ENCODE measurements around the gene RNF121.

Gene RNF121

GRCh38 chr11:71991494-71991893 is 62.6 kb downstream of the RNF121 start:
- DNase-seq: no peak

GRCh38 chr11:71992136-71992730 is 63.4 kb downstream of the RNF121 start:
- DNase-seq: no peak

- no peak for DNase-seq
These were observed 65.9 kb downstream of the RNF121 start for GRCh38 chr11:71994786-71995185.

- no peak for DNase-seq
These were observed 67.0 kb downstream of the RNF121 start for GRCh38 chr11:71995726-71996291.

GRCh38 chr11:71996517-71996916 is 67.7 kb downstream of the RNF121 start:
- DNase-seq: no peak

- no peak for DNase-seq
These were observed 68.1 kb downstream of the RNF121 start for GRCh38 chr11:71996946-71997345.

- DNase-seq: no peak
These were observed 68.7 kb downstream of the RNF121 start for GRCh38 chr11:71997594-71997993.

GRCh38 chr11:71998061-71998460 is 69.2 kb downstream of the RNF121 start:
- DNase-seq: no peak

- DNase-seq: peak; percentile 56
These were observed 69.9 kb downstream of the RNF121 start, which contains the start of gene IL18BP for GRCh38 chr11:71998649-71999310. Gene IL18BP (plus strand): TSS chr11:71998909. CDS start chr11:71999985, 1,076 bp downstream.

- DNase-seq: no peak
These were observed 70.5 kb downstream of the RNF121 start for GRCh38 chr11:71999362-71999761.

- DNase-seq: no peak
These were observed 71.0 kb downstream of the RNF121 start for GRCh38 chr11:71999798-72000197.

GRCh38 chr11:72000202-72000867 is 71.5 kb downstream of the RNF121 start:
- no peak for DNase-seq

GRCh38 chr11:72001285-72001684 is 72.4 kb downstream of the RNF121 start:
- no peak for DNase-seq

- no peak for DNase-seq
These were observed 73.2 kb downstream of the RNF121 start for GRCh38 chr11:72001834-72002591.

- DNase-seq: no peak
These were observed 74.3 kb downstream of the RNF121 start for GRCh38 chr11:72002841-72003775.

GRCh38 chr11:72003776-72004171 is 74.9 kb downstream of the RNF121 start:
- DNase-seq: no peak

GRCh38 chr11:72004515-72005346 is 75.9 kb downstream of the RNF121 start:
- no peak for DNase-seq

GRCh38 chr11:72005347-72006260 is 76.8 kb downstream of the RNF121 start:
- DNase-seq: no peak

GRCh38 chr11:72006309-72007088 is 77.7 kb downstream of the RNF121 start:
- no peak for DNase-seq

Data from CD4-positive, alpha-beta T cell treated with Interleukin-17A for 4 hours (primary cell).